HG03469 (cell line): ENCODE data around the gene ADCY9.

ENCODE experiments used
- ATAC-seq: cut with Tn5 transposase; IDR thresholded peaks from one replicate; pipeline ENCODE4 v1.9.1; 2021; ENCODE audit warnings: mild to moderate bottlenecking, moderate library complexity, moderate number of reproducible peaks; ENCODE audit not compliant: unreplicated experiment

Gene ADCY9

GRCh38 chr16:4124535-4125294, 8.5 kb upstream of the ADCY9 start:
- ATAC-seq, result no peak

- ATAC-seq, result no peak
Measured at GRCh38 chr16:4123616-4124300, 7.5 kb upstream of the ADCY9 start.

- ATAC-seq, result no peak
Measured at GRCh38 chr16:4120176-4120575, 3.9 kb upstream of the ADCY9 start.

- no peak for ATAC-seq
Measured at GRCh38 chr16:4117250-4117578, 972 bp upstream of the ADCY9 start.

GRCh38 chr16:4115949-4116318, 308 bp downstream of the ADCY9 start:
- no peak for ATAC-seq

GRCh38 chr16:4115209-4115948, 863 bp downstream of the ADCY9 start:
- no peak for ATAC-seq

- no peak for ATAC-seq
Measured at GRCh38 chr16:4114257-4115208, 1.7 kb downstream of the ADCY9 start.

GRCh38 chr16:4113358-4114256, 2.6 kb downstream of the ADCY9 start:
- no peak for ATAC-seq

GRCh38 chr16:4111748-4112696, 4.2 kb downstream of the ADCY9 start:
- ATAC-seq, result no peak

GRCh38 chr16:4110680-4111079, 5.6 kb downstream of the ADCY9 start:
- no peak for ATAC-seq

GRCh38 chr16:4110065-4110464, 6.2 kb downstream of the ADCY9 start:
- no peak for ATAC-seq

GRCh38 chr16:4109250-4109736, 6.9 kb downstream of the ADCY9 start:
- no peak for ATAC-seq

- no peak for ATAC-seq
Measured at GRCh38 chr16:4106516-4106915, 9.7 kb downstream of the ADCY9 start.

- ATAC-seq, result no peak
Measured at GRCh38 chr16:4105848-4106247, 10.4 kb downstream of the ADCY9 start.

- ATAC-seq, result no peak
Measured at GRCh38 chr16:4103745-4104144, 12.5 kb downstream of the ADCY9 start.

- no peak for ATAC-seq
Measured at GRCh38 chr16:4101421-4102219, 14.6 kb downstream of the ADCY9 start.

- ATAC-seq, result no peak
Measured at GRCh38 chr16:4098501-4098900, 17.7 kb downstream of the ADCY9 start.

GRCh38 chr16:4097826-4098240, 18.4 kb downstream of the ADCY9 start:
- ATAC-seq, result no peak
